ENCODE results near the gene CLCN2. TPM values are rescaled to one million over a fixed set of nuclear protein-coding genes. Genes with fewer than 3 reads are reported as not detected.

The CLCN2 gene
- total RNA-seq, 1 donor from 2014 or later: 6.6 TPM

GRCh38 chr3:184352897-184353545, 8.4 kb downstream of the CLCN2 start:
- DNase-seq (ENCODE audit: low spot score): no peak
- no peaks in the 10 kb centered on the region for H3K9me3 Mint-ChIP-seq
- intact Hi-C loops (cut with micrococcal nuclease): loop anchor here (1.0 kb wide), 1 partner anchor 33 kb away; no protein-coding TSS in a partner anchor
- no peaks in the 10 kb centered on the region for H3K4me1 Mint-ChIP-seq (ENCODE audit: low read depth)
- no peak overlapping the region for H3K27ac Mint-ChIP-seq
- H3K27me3 Mint-ChIP-seq (ENCODE audit: insufficient read depth): no peaks in the 10 kb centered on the region
- H3K4me3 Mint-ChIP-seq: no peak overlapping the region
- H3K36me3 Mint-ChIP-seq (ENCODE audit: low read depth): no peaks in the 10 kb centered on the region

- H3K9me3 Mint-ChIP-seq: no peaks in the 10 kb centered on the region
- H3K27ac Mint-ChIP-seq: no peak overlapping the region
- DNase-seq (ENCODE audit: low spot score): no peak
- H3K4me1 Mint-ChIP-seq (ENCODE audit: low read depth): no peaks in the 10 kb centered on the region
- H3K27me3 Mint-ChIP-seq (ENCODE audit: insufficient read depth): no peaks in the 10 kb centered on the region
- intact Hi-C loops (cut with micrococcal nuclease): loop anchor here (1.0 kb wide), 1 partner anchor 32 kb away; no protein-coding TSS in a partner anchor
- no peak overlapping the region for H3K4me3 Mint-ChIP-seq
- H3K36me3 Mint-ChIP-seq (ENCODE audit: low read depth): no peaks in the 10 kb centered on the region
Observed at GRCh38 chr3:184352149-184352785, 9.1 kb downstream of the CLCN2 start.

GRCh38 chr3:184351511-184352148, 9.8 kb downstream of the CLCN2 start:
- Mint-ChIP-seq H3K27ac (no peak overlapping the region), H3K27me3 (ENCODE audit: insufficient read depth) (no peaks in the 10 kb centered on the region)
- intact Hi-C loops (cut with micrococcal nuclease): loop anchor here (1.0 kb wide), 1 partner anchor 31 kb away; no protein-coding TSS in a partner anchor

GRCh38 chr3:184350618-184351017, 10.8 kb downstream of the CLCN2 start:
- intact Hi-C loops (cut with micrococcal nuclease): no loop called here
- Mint-ChIP-seq H3K4me1 (ENCODE audit: low read depth) (no peaks in the 10 kb centered on the region), H3K9me3 (no peaks in the 10 kb centered on the region), H3K36me3 (ENCODE audit: low read depth) (no peaks in the 10 kb centered on the region), H3K27me3 (ENCODE audit: insufficient read depth) (no peaks in the 10 kb centered on the region), H3K27ac (no peak overlapping the region), H3K4me3 (no peak overlapping the region)
- DNase-seq (ENCODE audit: low spot score): no peak

More at GRCh38 chr3:184351511-184352148, 9.8 kb downstream of the CLCN2 start:
- Mint-ChIP-seq H3K4me1 (ENCODE audit: low read depth) (no peaks in the 10 kb centered on the region), H3K36me3 (ENCODE audit: low read depth) (no peaks in the 10 kb centered on the region), H3K4me3 (no peak overlapping the region), H3K9me3 (no peaks in the 10 kb centered on the region)
- DNase-seq (ENCODE audit: low spot score): no peak

GRCh38 chr3:184349563-184350470, 11.6 kb downstream of the CLCN2 start:
- Mint-ChIP-seq H3K9me3 (no peaks in the 10 kb centered on the region), H3K4me3 (no peak overlapping the region), H3K36me3 (ENCODE audit: low read depth) (peaks cover 1% of the 10 kb centered on the region), H3K27me3 (ENCODE audit: insufficient read depth) (no peaks in the 10 kb centered on the region), H3K27ac (no peak overlapping the region), H3K4me1 (ENCODE audit: low read depth) (no peaks in the 10 kb centered on the region)
- intact Hi-C loops (cut with micrococcal nuclease): no loop called here
- DNase-seq (ENCODE audit: low spot score): no peak

- H3K36me3 Mint-ChIP-seq (ENCODE audit: low read depth): peaks cover 1% of the 10 kb centered on the region
- no peaks in the 10 kb centered on the region for H3K4me1 Mint-ChIP-seq (ENCODE audit: low read depth)
- H3K27ac Mint-ChIP-seq: no peak overlapping the region
- no peaks in the 10 kb centered on the region for H3K27me3 Mint-ChIP-seq (ENCODE audit: insufficient read depth)
- no peak for DNase-seq (ENCODE audit: low spot score)
- no peak overlapping the region for H3K4me3 Mint-ChIP-seq
- intact Hi-C loops (cut with micrococcal nuclease): no loop called here
- H3K9me3 Mint-ChIP-seq: no peaks in the 10 kb centered on the region
Observed at GRCh38 chr3:184348057-184348382, 13.4 kb downstream of the CLCN2 start.

GRCh38 chr3:184347321-184348056, 13.9 kb downstream of the CLCN2 start:
- H3K4me1 Mint-ChIP-seq (ENCODE audit: low read depth): no peaks in the 10 kb centered on the region

GRCh38 chr3:184346480-184347190, 14.8 kb downstream of the CLCN2 start:
- DNase-seq (ENCODE audit: low spot score): no peak
- H3K4me3 Mint-ChIP-seq: no peak overlapping the region
- no peaks in the 10 kb centered on the region for H3K9me3 Mint-ChIP-seq
- peak overlapping the region; percentile 44 for H3K27ac Mint-ChIP-seq
- no peaks in the 10 kb centered on the region for H3K4me1 Mint-ChIP-seq (ENCODE audit: low read depth)
- peaks cover 3% of the 10 kb centered on the region for H3K36me3 Mint-ChIP-seq (ENCODE audit: low read depth)
- intact Hi-C loops (cut with micrococcal nuclease): no loop called here
- no peaks in the 10 kb centered on the region for H3K27me3 Mint-ChIP-seq (ENCODE audit: insufficient read depth)

More at GRCh38 chr3:184347321-184348056, 13.9 kb downstream of the CLCN2 start:
- peaks cover 3% of the 10 kb centered on the region for H3K36me3 Mint-ChIP-seq (ENCODE audit: low read depth)
- no peak overlapping the region for H3K4me3 Mint-ChIP-seq
- intact Hi-C loops (cut with micrococcal nuclease): no loop called here
- no peak for DNase-seq (ENCODE audit: low spot score)
- H3K9me3 Mint-ChIP-seq: no peaks in the 10 kb centered on the region
- H3K27me3 Mint-ChIP-seq (ENCODE audit: insufficient read depth): no peaks in the 10 kb centered on the region
- H3K27ac Mint-ChIP-seq: no peak overlapping the region

- Mint-ChIP-seq H3K4me1 (ENCODE audit: low read depth) (peaks cover 11% of the 10 kb centered on the region), H3K9me3 (no peaks in the 10 kb centered on the region), H3K4me3 (no peak overlapping the region), H3K27ac (no peak overlapping the region), H3K27me3 (ENCODE audit: insufficient read depth) (no peaks in the 10 kb centered on the region), H3K36me3 (ENCODE audit: low read depth) (peaks cover 3% of the 10 kb centered on the region)
- intact Hi-C loops (cut with micrococcal nuclease): no loop called here
- DNase-seq (ENCODE audit: low spot score): no peak
Observed at GRCh38 chr3:184345317-184346144, 15.9 kb downstream of the CLCN2 start.

- H3K27ac Mint-ChIP-seq: no peak overlapping the region
- no peak overlapping the region for H3K4me3 Mint-ChIP-seq
- DNase-seq (ENCODE audit: low spot score): no peak
- H3K27me3 Mint-ChIP-seq (ENCODE audit: insufficient read depth): no peaks in the 10 kb centered on the region
- peaks cover 11% of the 10 kb centered on the region for H3K4me1 Mint-ChIP-seq (ENCODE audit: low read depth)
- intact Hi-C loops (cut with micrococcal nuclease): no loop called here
- H3K9me3 Mint-ChIP-seq: no peaks in the 10 kb centered on the region
- peaks cover 3% of the 10 kb centered on the region for H3K36me3 Mint-ChIP-seq (ENCODE audit: low read depth)
Observed at GRCh38 chr3:184344579-184345316, 16.7 kb downstream of the CLCN2 start.

Measured in activated T-helper 1 cell treated with anti-CD3 and anti-CD28 coated beads, Interleukin-12 subunit alpha, Interleukin-12 subunit beta, Interleukin-2, Interleukin-4 antibody, amounts not matched to agents 30 ng/mL and 10 ng/mL and 1 ng/mL, durations not matched to agents 14 hours and 24 hours and 36 hours (primary cell).